ENCODE measurements around the gene P4HTM. TPM values are rescaled to one million over a fixed set of nuclear protein-coding genes. Genes with fewer than 3 reads are reported as not detected.

The P4HTM gene
- total RNA-seq, 1 experiment from 2014 or later = 18.8 TPM

DNA sequence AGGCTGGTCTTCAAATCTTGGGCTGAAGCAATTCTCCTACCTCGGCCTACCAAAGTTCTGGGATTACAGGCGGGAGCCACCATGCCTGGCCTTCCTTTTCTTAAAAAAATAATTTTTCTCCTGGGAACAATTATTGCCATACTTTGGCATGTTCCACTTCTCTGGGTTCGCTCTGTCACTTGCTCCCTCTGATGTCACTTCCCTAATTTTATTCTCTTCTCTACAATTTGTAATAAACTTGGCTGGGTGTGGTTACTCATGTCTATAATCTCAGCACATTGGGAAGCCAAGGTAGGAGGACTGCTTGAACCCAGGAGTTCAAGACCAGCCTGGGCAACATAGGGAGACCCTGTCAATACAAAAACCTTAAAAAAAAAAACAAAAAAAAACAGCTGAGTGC, 45.2 kb downstream of the P4HTM start:
- no peak for TF ChIP-seq CTCF (IDR thresholded peaks at IDR 0.05; ENCODE audit: unreplicated experiment)
- Mint-ChIP-seq H3K9me3 (ENCODE audit: unreplicated experiment) (no peaks in the 10 kb centered on the region), H3K4me1 (ENCODE audit: insufficient read depth, unreplicated experiment) (peaks cover 7% of the 10 kb centered on the region), H3K4me3 (ENCODE audit: unreplicated experiment) (no peak overlapping the region), H3K36me3 (ENCODE audit: insufficient read depth, unreplicated experiment) (peaks cover 77% of the 10 kb centered on the region), H3K27me3 (ENCODE audit: insufficient read depth, unreplicated experiment) (no peaks in the 10 kb centered on the region), H3K27ac (ENCODE audit: low read depth, unreplicated experiment) (no peak overlapping the region)
- intact Hi-C loops (cut with micrococcal nuclease) = no loop called here
- CTCF ChIA-PET = interaction anchor here (0.6 to 1.5 kb wide), 2 partner anchors 31 to 180 kb away, joined by 3 to 6 read pairs; no protein-coding TSS in a partner anchor
- BruUV-seq (replicated peaks) = no TSS peak
- POLR2A ChIA-PET = interaction anchor here (0.6 kb wide), 1 partner anchor 73 kb away, joined by 3 read pairs; no protein-coding TSS in a partner anchor
- DNase-seq (ENCODE audit: unreplicated experiment) = no peak

GRCh38 chr3:49053543-49053942, 63.5 kb downstream of the P4HTM start:
- Mint-ChIP-seq H3K27ac (ENCODE audit: low read depth, unreplicated experiment) (no peak overlapping the region), H3K4me3 (ENCODE audit: unreplicated experiment) (no peak overlapping the region), H3K4me1 (ENCODE audit: insufficient read depth, unreplicated experiment) (peaks cover 14% of the 10 kb centered on the region), H3K27me3 (ENCODE audit: insufficient read depth, unreplicated experiment) (no peaks in the 10 kb centered on the region), H3K9me3 (ENCODE audit: unreplicated experiment) (no peaks in the 10 kb centered on the region), H3K36me3 (ENCODE audit: insufficient read depth, unreplicated experiment) (peaks cover 75% of the 10 kb centered on the region)
- ChIA-PET CTCF (no interaction called here), POLR2A (no interaction called here)
- no peak for DNase-seq (ENCODE audit: unreplicated experiment)
- intact Hi-C loops (cut with micrococcal nuclease) = no loop called here
- no peak for TF ChIP-seq CTCF (IDR thresholded peaks at IDR 0.05; ENCODE audit: unreplicated experiment)
- no TSS peak for BruUV-seq (replicated peaks)

DNA sequence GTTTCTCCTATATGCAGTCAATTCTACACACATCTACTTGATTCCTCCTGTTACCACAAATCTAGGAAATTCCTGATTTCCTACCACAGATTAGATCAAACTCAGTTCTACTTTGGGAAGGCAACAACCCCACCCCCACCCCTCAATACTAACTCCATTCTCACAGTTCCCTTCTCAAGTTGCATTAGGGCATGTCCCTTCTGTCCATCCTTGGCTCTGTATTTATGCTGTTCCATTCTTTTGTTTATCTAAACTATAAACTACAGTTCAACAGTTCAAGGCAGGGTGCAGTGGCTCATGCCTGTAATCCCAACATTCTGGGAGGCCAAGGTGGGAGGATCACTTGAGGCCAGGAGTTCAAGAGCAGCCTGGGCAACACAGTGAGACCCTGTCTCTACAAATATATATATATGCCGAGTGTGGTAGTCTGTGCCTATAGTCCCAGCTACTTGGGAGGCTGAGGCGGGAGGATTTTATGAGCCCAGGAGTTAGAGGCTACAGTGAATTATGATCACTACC, 64.4 kb downstream of the P4HTM start:
- Mint-ChIP-seq H3K27me3 (ENCODE audit: insufficient read depth, unreplicated experiment) (no peaks in the 10 kb centered on the region), H3K4me1 (ENCODE audit: insufficient read depth, unreplicated experiment) (peaks cover 14% of the 10 kb centered on the region), H3K9me3 (ENCODE audit: unreplicated experiment) (no peaks in the 10 kb centered on the region), H3K36me3 (ENCODE audit: insufficient read depth, unreplicated experiment) (peaks cover 80% of the 10 kb centered on the region), H3K27ac (ENCODE audit: low read depth, unreplicated experiment) (no peak overlapping the region), H3K4me3 (ENCODE audit: unreplicated experiment) (no peak overlapping the region)
- TF ChIP-seq CTCF (IDR thresholded peaks at IDR 0.05; ENCODE audit: unreplicated experiment) = no peak
- POLR2A ChIA-PET = no interaction called here
- intact Hi-C loops (cut with micrococcal nuclease) = no loop called here
- CTCF ChIA-PET = no interaction called here
- no peak for DNase-seq (ENCODE audit: unreplicated experiment)
- BruUV-seq (replicated peaks) = no TSS peak

Small RNAs within 50 kb of the gene (microRNA-seq; reads per million reads assigned to microRNA genes)
- gene MIR191 (11,430 reads per million, percentile 98 among the genes with 10 or more reads in this experiment), gene MIR425 (4,162 reads per million, percentile 94 among the genes with 10 or more reads in this experiment)

Other genes starting within 250 kb of the P4HTM start
- 51.3 and 61.3 TPM in 2 replicates for gene PRKAR2A, start 142.4 kb upstream of the P4HTM start, total RNA-seq (2022)
- 9.2 and 11.5 TPM in 2 replicates for gene SLC25A20, start 91.4 kb upstream of the P4HTM start, total RNA-seq (2022)
- gene ARIH2, start 71.4 kb upstream of the P4HTM start, total RNA-seq (2022) = 152 and 167 TPM in 2 replicates
- 112 and 116 TPM in 2 replicates for gene WDR6, start 17.1 kb downstream of the P4HTM start, total RNA-seq (2022)
- gene DALRD3, start 28.3 kb downstream of the P4HTM start, total RNA-seq (2022) = 41.8 and 42.7 TPM in 2 replicates
- gene NDUFAF3, start 31.9 kb downstream of the P4HTM start, total RNA-seq (2022) = 77.8 and 86.5 TPM in 2 replicates
- 317 and 476 TPM in 2 replicates for gene IMPDH2, start 39.2 kb downstream of the P4HTM start, total RNA-seq (2022)
- gene QRICH1, start 103.8 kb downstream of the P4HTM start, total RNA-seq (2022) = 96.1 and 97.2 TPM in 2 replicates
- 114 and 149 TPM in 2 replicates for gene QARS1, start 114.5 kb downstream of the P4HTM start, total RNA-seq (2022)
- 39.3 and 51.4 TPM in 2 replicates for gene USP19, start 130.6 kb downstream of the P4HTM start, total RNA-seq (2022)
- 224 and 264 TPM in 2 replicates for gene LAMB2, start 142.8 kb downstream of the P4HTM start, total RNA-seq (2022)
- 25.7 and 26.0 TPM in 2 replicates for gene CCDC71, start 176.1 kb downstream of the P4HTM start, total RNA-seq (2022)
- 1.7 and 2.4 TPM in 2 replicates for gene KLHDC8B, start 181.4 kb downstream of the P4HTM start, total RNA-seq (2022)

Data from MCF 10A (cell line).